Fibroblast of lung (primary cell): ENCODE results near the gene MEX3A. TPM values are rescaled to one million over a fixed set of nuclear protein-coding genes. Genes with fewer than 3 reads are reported as not detected.
A peak's percentile ranks its signal among the peaks of the same experiment; 100 is the strongest.

Source experiments
- DNase-seq, 2 donors: peaks; one replicate each; pipeline versions ENCODE4 v3.0.0 to v3.0.0-alpha.2; 2010; ENCODE audit warnings: low read depth in 2 of 2
- H2AFZ ChIP-seq: 2 replicates; pipeline ENCODE4 v1.5.1; 2012; ENCODE audit warnings: low read length, control low read depth, inconsistent platforms
- H3K27ac ChIP-seq: 2 replicates; pipeline ENCODE4 v1.5.1; 2011; ENCODE audit warnings: low read length, control low read depth; ENCODE audit not compliant: insufficient read depth
- H3K27me3 ChIP-seq: 2 replicates; pipeline ENCODE4 v1.5.1; 2011; ENCODE audit warnings: mild to moderate bottlenecking, low read length; ENCODE audit not compliant: control insufficient read depth, insufficient read depth
- H3K36me3 ChIP-seq: 2 replicates; pipeline ENCODE4 v1.5.1; 2011; ENCODE audit warnings: low read length; ENCODE audit not compliant: control insufficient read depth, insufficient read depth
- H3K4me1 ChIP-seq: 2 replicates; pipeline ENCODE4 v1.5.1; 2011; ENCODE audit warnings: low read length; ENCODE audit not compliant: control insufficient read depth, insufficient read depth; ENCODE audit errors: extremely low read depth
- H3K4me2 ChIP-seq: 2 replicates; pipeline ENCODE4 v1.5.1; 2011; ENCODE audit warnings: low read length, control low read depth; ENCODE audit not compliant: insufficient read depth; ENCODE audit errors: extremely low read depth
- H3K4me3 ChIP-seq, 4 experiments: fragments of 200-600 bp in 1 of 4; sonication (generic) in 1 of 4; replicated peaks in 1 of 4; 2 replicates each; pipeline ENCODE4 v1.5.1; 2011 to 2016; ENCODE audit warnings: low read length in 4 of 4, low read depth in 3 of 4, mild to moderate bottlenecking in 3 of 4, control low read depth in 2 of 4, inconsistent platforms in 1 of 4, mixed read lengths in 1 of 4; ENCODE audit not compliant: insufficient read depth in 1 of 4; ENCODE audit errors: control extremely low read depth in 1 of 4
- H3K79me2 ChIP-seq: 2 replicates; pipeline ENCODE4 v1.5.1; 2012; ENCODE audit warnings: mild to moderate bottlenecking, low read length, inconsistent platforms; ENCODE audit not compliant: control insufficient read depth, insufficient read depth
- H3K9ac ChIP-seq: 2 replicates; pipeline ENCODE4 v1.5.1; 2011; ENCODE audit warnings: mild to moderate bottlenecking, low read length, control low read depth; ENCODE audit not compliant: insufficient read depth
- H3K9me3 ChIP-seq: 2 replicates; pipeline ENCODE4 v1.5.1; 2012; ENCODE audit warnings: low read depth, low read length; ENCODE audit not compliant: control insufficient read depth, insufficient read depth
- H4K20me1 ChIP-seq: 2 replicates; pipeline ENCODE4 v1.5.1; 2011; ENCODE audit warnings: low read length; ENCODE audit not compliant: control insufficient read depth, insufficient read depth; ENCODE audit errors: extremely low read depth
- EZH2 ChIP-seq: IDR thresholded peaks from 2 replicates; pipeline ENCODE4 v1.5.1; 2012; ENCODE audit warnings: low read length, control low read depth, mild to moderate bottlenecking; ENCODE audit errors: missing control alignments
- polyA plus RNA-seq, 2 donors: library from polyadenylated mRNA; depleted of rRNA in 1 of 2; stranded (reverse) in 1 of 2; unstranded in 1 of 2; fragments of >200 nt; gene quantifications; 2 replicates each; pipeline ENCODE4 v1.2.1, GENCODE V29; 2011 to 2012; ENCODE audit warnings: missing spikeins in 1 of 2
- total RNA-seq: library from RNA; depleted of rRNA; stranded (reverse); fragments of >200 nt; gene quantifications from 2 replicates; pipeline ENCODE4 v1.2.1, GENCODE V29; 2014
- TF ChIP-seq, protein P1 (sequence below), 2 donors: IDR thresholded peaks in 1 of 2; conservative IDR thresholded peaks in 1 of 2; 1 replicate in 1 of 2; 2 replicates in 1 of 2; pipeline ENCODE4 v1.5.1; 2011 to 2012; ENCODE audit warnings: low read length in 2 of 2, control low read depth in 1 of 2, inconsistent platforms in 1 of 2, low read depth in 1 of 2, mild to moderate bottlenecking in 1 of 2

Gene MEX3A
- total and polyA plus RNA-seq, 2 donors (not counting 1 experiment from before 2014, with no cell fraction given), result 0.96 to 1.7 TPM

DNA sequence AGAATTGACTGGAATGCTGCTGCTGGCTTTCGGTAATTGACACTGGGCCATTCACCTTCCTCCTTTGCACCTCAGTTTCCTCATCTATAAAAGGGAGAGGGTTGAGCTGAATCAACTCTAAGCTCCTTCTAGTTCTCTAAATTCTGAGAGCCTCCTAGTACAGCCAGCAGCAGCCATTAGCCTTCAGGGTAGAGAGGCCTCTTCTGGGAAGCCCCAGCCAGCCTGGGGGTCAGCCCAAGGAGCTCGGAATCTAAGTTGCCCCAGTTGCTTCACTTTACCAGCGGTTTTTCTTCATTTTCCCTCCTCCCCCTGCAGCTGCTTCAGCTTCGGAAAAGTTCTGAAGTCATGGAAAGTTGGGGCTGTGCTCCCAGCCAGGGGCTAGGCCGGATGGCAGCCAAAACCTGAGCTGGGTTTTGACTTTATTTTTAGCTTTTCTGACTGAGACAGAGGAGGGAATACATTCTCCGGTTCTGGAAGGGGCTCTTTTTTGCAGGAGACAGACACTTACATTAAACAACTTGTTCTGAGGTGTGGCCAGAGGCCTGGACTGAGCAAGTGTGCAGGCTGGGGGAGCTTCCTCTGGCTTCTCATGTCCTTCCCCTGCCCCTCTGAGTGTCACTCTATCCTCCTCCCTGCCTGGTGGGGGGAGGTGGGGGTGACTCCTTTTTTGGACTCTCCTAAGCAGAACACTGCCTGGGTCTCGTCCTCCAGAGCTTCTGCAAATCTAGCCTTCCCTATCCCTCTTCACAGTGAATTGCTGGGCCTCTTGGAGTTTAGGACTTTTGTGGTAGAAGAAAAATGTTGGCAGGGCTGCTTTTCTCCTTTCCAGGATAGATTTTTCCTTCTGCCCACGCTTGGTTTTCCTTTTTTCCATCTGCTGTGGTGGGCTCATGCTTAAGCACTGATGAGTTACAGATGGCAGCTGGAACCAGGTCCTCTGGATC lies 46.7 kb upstream of the MEX3A start:
- Histone ChIP-seq H3K4me3 (peak overlapping the region; percentile 28 to 52 (median 37)), H3K36me3 (peaks cover 20% of the 10 kb centered on the region), H4K20me1 (peaks cover 2% of the 10 kb centered on the region), H3K9ac (peak overlapping the region; percentile 76), H2AFZ (no peak overlapping the region), H3K79me2 (peaks cover 86% of the 10 kb centered on the region), H3K4me1 (peaks cover 45% of the 10 kb centered on the region), H3K9me3 (no peaks in the 10 kb centered on the region), H3K4me2 (peak overlapping the region; percentile 95), H3K27me3 (no peaks in the 10 kb centered on the region), H3K27ac (peak overlapping the region; percentile 99)
- peak; percentile 85 to 93 for DNase-seq
- TF ChIP-seq, protein P1, sequence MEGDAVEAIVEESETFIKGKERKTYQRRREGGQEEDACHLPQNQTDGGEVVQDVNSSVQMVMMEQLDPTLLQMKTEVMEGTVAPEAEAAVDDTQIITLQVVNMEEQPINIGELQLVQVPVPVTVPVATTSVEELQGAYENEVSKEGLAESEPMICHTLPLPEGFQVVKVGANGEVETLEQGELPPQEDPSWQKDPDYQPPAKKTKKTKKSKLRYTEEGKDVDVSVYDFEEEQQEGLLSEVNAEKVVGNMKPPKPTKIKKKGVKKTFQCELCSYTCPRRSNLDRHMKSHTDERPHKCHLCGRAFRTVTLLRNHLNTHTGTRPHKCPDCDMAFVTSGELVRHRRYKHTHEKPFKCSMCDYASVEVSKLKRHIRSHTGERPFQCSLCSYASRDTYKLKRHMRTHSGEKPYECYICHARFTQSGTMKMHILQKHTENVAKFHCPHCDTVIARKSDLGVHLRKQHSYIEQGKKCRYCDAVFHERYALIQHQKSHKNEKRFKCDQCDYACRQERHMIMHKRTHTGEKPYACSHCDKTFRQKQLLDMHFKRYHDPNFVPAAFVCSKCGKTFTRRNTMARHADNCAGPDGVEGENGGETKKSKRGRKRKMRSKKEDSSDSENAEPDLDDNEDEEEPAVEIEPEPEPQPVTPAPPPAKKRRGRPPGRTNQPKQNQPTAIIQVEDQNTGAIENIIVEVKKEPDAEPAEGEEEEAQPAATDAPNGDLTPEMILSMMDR (conservative IDR thresholded peaks at IDR 0.05 in 1 of 2, IDR thresholded peaks at IDR 0.05 in 1 of 2; ENCODE audit: low read depth in 1 of 2, low read length in 2 of 2), result no peak
- TF ChIP-seq EZH2, result no peak

DNA sequence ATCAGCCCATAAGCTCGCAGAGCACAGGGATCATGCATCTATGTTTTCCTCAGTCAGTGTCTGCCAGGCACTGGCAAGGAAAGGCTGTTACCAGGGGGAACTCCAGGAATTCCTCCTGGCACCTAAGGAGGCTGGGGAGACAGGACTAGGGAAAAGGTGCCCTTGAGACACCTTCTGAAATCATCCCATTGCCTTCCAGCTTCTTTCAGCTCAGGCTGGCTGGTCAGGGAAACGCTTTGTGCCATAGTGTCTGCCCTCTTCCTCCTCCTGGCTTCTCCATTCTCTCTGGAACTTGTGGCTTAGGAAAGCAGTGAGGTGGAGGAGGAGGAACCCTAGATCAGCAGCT lies 46.0 kb upstream of the MEX3A start:
- Histone ChIP-seq H3K27ac (peak overlapping the region; percentile 99), H3K9me3 (no peaks in the 10 kb centered on the region), H3K27me3 (no peaks in the 10 kb centered on the region), H4K20me1 (peaks cover 2% of the 10 kb centered on the region), H2AFZ (no peak overlapping the region), H3K9ac (peak overlapping the region; percentile 76), H3K4me3 (peak overlapping the region; percentile 20 to 52 (median 30)), H3K4me1 (peaks cover 46% of the 10 kb centered on the region), H3K4me2 (peak overlapping the region; percentile 95), H3K36me3 (peaks cover 16% of the 10 kb centered on the region), H3K79me2 (peaks cover 87% of the 10 kb centered on the region)
- DNase-seq, result no peak
- TF ChIP-seq, protein P1 (conservative IDR thresholded peaks at IDR 0.05 in 1 of 2, IDR thresholded peaks at IDR 0.05 in 1 of 2; ENCODE audit: low read depth in 1 of 2, low read length in 2 of 2), result no peak
- no peak for TF ChIP-seq EZH2

DNA sequence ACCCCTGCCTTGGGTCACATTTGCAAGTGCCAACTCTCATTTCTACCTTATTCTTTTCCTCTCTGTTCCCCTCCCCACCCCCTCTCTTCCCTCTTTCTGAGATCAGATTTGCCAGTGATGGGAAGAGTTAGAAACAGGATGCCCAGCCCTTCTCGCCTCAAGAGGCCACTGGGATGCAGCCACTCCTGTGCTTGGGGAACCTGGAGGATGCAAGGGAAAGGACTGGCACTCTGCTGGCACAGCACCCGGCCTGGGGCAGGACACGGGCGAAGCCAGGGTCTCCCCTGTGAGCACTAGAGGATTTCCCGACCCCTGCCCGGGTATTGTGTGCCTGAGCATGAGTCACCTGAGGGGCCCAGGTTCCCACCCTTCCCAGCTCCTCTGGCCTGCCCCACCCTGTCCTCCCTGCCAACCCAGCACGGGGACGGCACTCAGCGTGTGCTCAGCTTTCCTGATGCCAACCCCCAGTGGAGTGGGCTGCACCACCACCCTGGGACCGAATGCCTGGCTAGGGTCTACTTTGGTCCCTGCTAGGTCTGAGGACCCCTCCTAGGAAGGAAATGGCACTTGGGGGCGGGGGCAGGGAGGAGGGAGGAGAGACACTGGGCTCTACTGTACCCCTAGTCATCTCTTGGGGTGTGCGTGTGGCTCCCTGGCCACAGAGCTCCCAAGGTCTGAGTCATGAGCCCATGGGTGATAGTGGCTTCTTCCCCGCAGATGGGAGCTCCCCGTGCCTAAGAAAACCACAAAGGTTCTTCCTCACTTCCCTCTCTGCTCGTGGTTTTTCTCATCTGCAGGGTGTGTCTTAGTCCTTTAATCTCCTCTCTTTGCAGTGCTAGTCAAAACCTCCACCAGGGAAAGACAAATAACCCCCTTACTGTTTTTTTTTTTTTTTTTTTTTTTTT lies 44.6 kb upstream of the MEX3A start:
- Histone ChIP-seq H3K27me3 (no peaks in the 10 kb centered on the region), H3K4me3 (peak overlapping the region in 3 of 4 experiments; percentile 26 to 52 (median 33)), H3K9ac (peak overlapping the region; percentile 76), H2AFZ (no peak overlapping the region), H3K36me3 (peaks cover 14% of the 10 kb centered on the region), H4K20me1 (peaks cover 2% of the 10 kb centered on the region), H3K79me2 (peaks cover 94% of the 10 kb centered on the region), H3K9me3 (no peaks in the 10 kb centered on the region), H3K4me2 (peak overlapping the region; percentile 98), H3K4me1 (peaks cover 51% of the 10 kb centered on the region), H3K27ac (peak overlapping the region; percentile 99)
- TF ChIP-seq, protein P1 (conservative IDR thresholded peaks at IDR 0.05 in 1 of 2, IDR thresholded peaks at IDR 0.05 in 1 of 2; ENCODE audit: low read depth in 1 of 2, low read length in 2 of 2), result no peak
- TF ChIP-seq EZH2, result no peak
- peak; percentile 83 to 97 for DNase-seq
